Measurements from ENCODE around the gene MKLN1.

MKLN1 gene

DNA sequence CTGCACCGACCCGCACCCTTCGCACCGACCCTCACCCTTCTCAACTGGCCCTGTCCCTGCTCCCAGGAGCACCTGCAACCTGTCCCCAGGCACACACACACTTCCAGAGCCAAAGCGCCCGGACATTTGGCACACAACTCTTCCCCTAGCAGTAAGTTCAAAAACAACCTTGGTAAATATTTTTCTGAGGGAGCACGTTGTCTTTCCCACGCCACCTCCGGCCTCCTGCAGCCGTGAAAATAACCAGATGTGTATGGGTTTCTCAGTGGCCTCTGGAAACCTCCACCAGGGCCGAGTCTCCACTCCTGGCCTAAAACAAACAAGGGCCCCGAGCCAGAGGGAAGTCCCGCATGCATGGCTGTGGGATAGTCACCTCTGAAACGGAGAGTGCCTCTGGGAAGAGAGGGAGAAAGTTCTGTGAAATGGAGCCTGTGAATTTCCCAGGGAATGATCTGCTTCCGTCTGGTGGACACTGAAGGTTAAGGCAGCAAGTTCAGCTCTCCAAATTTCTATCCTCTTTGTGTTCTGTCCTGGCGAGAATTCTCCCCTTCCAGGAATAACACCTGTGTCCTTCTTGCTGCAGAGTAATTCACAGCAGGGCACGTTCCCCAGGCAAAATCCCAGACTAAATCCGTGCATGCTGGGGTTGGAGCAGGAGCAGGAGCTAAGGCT is 213.0 kb downstream of the MKLN1 start:
- in situ Hi-C loops (cut with HindIII; ENCODE audit: low sequenced_read_pairs) = no loop called here

- in situ Hi-C loops (cut with HindIII; ENCODE audit: low sequenced_read_pairs) = no loop called here
Measured at GRCh38 chr7:131543298-131543697, 215.6 kb downstream of the MKLN1 start.

- in situ Hi-C loops (cut with HindIII; ENCODE audit: low sequenced_read_pairs) = no loop called here
Measured at GRCh38 chr7:131544021-131544420, 216.3 kb downstream of the MKLN1 start.

DNA sequence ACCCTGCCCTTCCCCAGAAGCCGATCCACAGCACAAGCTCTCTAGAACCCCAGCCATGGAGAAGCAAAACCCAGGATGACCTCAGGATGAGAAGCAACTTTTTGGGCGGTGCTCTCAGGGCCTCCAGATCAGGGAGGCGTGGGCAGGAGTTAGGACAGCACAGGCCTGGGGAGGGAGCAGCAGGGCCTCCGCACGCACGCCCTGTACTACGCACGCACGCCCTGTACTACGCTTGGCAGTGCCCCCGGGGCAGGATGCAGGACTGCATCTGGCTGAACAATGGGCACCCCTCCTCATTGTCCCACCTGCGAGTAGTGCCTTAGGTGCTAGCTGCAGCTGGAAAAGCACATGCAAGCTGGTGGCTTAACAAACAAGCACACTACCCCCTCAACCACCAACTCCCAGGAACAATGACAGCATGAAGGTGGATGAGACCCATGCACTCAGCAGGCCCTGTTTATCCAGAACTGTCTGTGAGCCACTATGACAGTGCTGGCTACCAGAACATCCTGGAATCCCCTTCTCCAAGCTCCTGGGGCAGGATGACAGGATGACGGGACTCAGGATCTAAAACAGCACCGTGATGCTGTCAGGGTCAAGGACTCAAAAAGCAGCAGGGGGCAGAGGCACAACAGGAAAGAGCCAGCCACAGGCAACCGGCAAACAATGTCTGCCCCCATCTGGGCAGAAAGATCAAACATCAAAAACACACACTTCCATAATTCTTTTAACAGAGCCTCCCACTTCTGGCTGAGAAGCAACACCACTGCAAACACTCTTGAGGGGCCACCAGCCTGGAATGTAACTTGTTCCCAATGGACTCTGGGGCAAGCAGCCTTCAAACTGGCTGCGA is 217.0 kb downstream of the MKLN1 start:
- in situ Hi-C loops (cut with HindIII; ENCODE audit: low sequenced_read_pairs) = no loop called here

- in situ Hi-C loops (cut with HindIII; ENCODE audit: low sequenced_read_pairs) = no loop called here
Measured at GRCh38 chr7:131546126-131546525, 218.4 kb downstream of the MKLN1 start.
